K562 (cell line): ENCODE measurements around the gene ZNF462. TPM values are rescaled to one million over a fixed set of nuclear protein-coding genes. Genes with fewer than 3 reads are reported as not detected.

Source experiments
- ATAC-seq: fragments of 200-7000 bp; cut with Tn5 transposase; 3 replicates; pipeline ENCODE4 v1.9.1; 2020; ENCODE audit warnings: moderate library complexity
- BruUV-seq: library from RNA; stranded (reverse); fragments of 400-500 nt; replicated peaks from 2 replicates; lab custom pipeline; 2021; lab: Mats Ljungman, UMichigan
- CTCF ChIA-PET: fragments of 300-600 bp; formaldehyde crosslinking; extraction: SDS; loops from one replicate; lab custom pipeline; 2021; ENCODE audit warnings: low intra/inter-chr PET ratio; lab: Yijun Ruan, JAX
- POLR2A ChIA-PET: fragments of 300-600, 350-650 bp; sonication (Branson Sonifier 250); formaldehyde crosslinking; extraction: SDS; loops from one replicate; lab custom pipeline; 2021; ENCODE audit warnings: antibody characterized with exemption, inconsistent platforms; lab: Yijun Ruan, JAX
- DNase-seq, 4 experiments: peaks; one replicate each; pipeline versions ENCODE4 v3.0.0 to v3.0.0-alpha.2; 2011 to 2018; ENCODE audit warnings: low spot score in 3 of 4, mixed read lengths in 3 of 4; ENCODE audit errors: extremely low read depth in 1 of 4
- FAIRE-seq: peaks from 2 replicates; lab custom pipeline; 2011; peaks lifted over from hg19 to GRCh38; lab: Jason Lieb, UNC
- H2AFZ ChIP-seq: 2 replicates; pipeline ENCODE4 v1.6.0; 2011; ENCODE audit warnings: low read depth, low read length, control low read depth, inconsistent platforms
- H3K27ac ChIP-seq: fragments of 200-600 bp; 3 replicates; pipeline ENCODE4 v1.8.0; 2011; ENCODE audit warnings: low read depth, mild to moderate bottlenecking, control low read depth, inconsistent platforms, low read length, moderate library complexity, mixed read lengths; ENCODE audit errors: extremely low read depth
- H3K27me3 ChIP-seq, 2 experiments: fragments of 300-600 bp in 1 of 2; 2 replicates in 1 of 2; 3 replicates in 1 of 2; pipeline versions ENCODE4 v1.6.0 to v1.8.0; 2011; ENCODE audit warnings: inconsistent platforms in 2 of 2, low read length in 2 of 2, mild to moderate bottlenecking in 1 of 2, mixed read lengths in 1 of 2, moderate library complexity in 1 of 2; ENCODE audit not compliant: control insufficient read depth in 2 of 2, insufficient read depth in 2 of 2
- H3K36me3 ChIP-seq: fragments of 300-600 bp; 3 replicates; pipeline ENCODE4 v1.8.0; 2011; ENCODE audit warnings: mild to moderate bottlenecking, low read length, inconsistent platforms; ENCODE audit not compliant: control insufficient read depth, insufficient read depth
- H3K4me1 ChIP-seq, 2 experiments: fragments of 200-600 bp in 1 of 2; replicated peaks in 1 of 2; 2 replicates in 1 of 2; 3 replicates in 1 of 2; pipeline versions ENCODE4 v1.5.1 to v1.8.0; 2011; ENCODE audit warnings: inconsistent platforms in 2 of 2, low read length in 2 of 2, mild to moderate bottlenecking in 1 of 2, mixed read lengths in 1 of 2, moderate library complexity in 1 of 2; ENCODE audit not compliant: control insufficient read depth in 2 of 2, insufficient read depth in 2 of 2
- H3K4me2 ChIP-seq: 2 replicates; pipeline ENCODE4 v1.6.1; 2011; ENCODE audit warnings: low read length, control low read depth, inconsistent platforms, mixed read lengths; ENCODE audit not compliant: insufficient read depth
- H3K4me3 ChIP-seq: fragments of 200-600 bp; sonication (generic), shearing (Covaris generic); 2 replicates; pipeline ENCODE4 v1.5.1; 2016; ENCODE audit warnings: control low read depth, inconsistent platforms
- H3K79me2 ChIP-seq: fragments of 200-600 bp; 3 replicates; pipeline ENCODE4 v1.8.0; 2011; ENCODE audit warnings: low read length, inconsistent platforms; ENCODE audit not compliant: control insufficient read depth, insufficient read depth
- H3K9ac ChIP-seq, 2 experiments: 2 replicates each; pipeline versions ENCODE4 v1.6.0 to v1.6.1; 2011; ENCODE audit warnings: low read depth in 2 of 2, low read length in 2 of 2, control low read depth in 1 of 2, inconsistent platforms in 1 of 2, mild to moderate bottlenecking in 1 of 2, mixed read lengths in 1 of 2; ENCODE audit not compliant: insufficient read depth in 1 of 2
- H3K9me1 ChIP-seq: one replicate; pipeline ENCODE4 v1.6.0; 2011; ENCODE audit warnings: inconsistent platforms, mild to moderate bottlenecking, low read length, moderate library complexity; ENCODE audit not compliant: control insufficient read depth, insufficient read depth
- H3K9me3 ChIP-seq: replicated peaks from 2 replicates; pipeline ENCODE4 v1.5.1; 2011; ENCODE audit warnings: low read depth, low read length, inconsistent platforms; ENCODE audit not compliant: control insufficient read depth, insufficient read depth
- H4K20me1 ChIP-seq: replicated peaks from 2 replicates; pipeline ENCODE4 v1.6.1; 2011; ENCODE audit warnings: low read length, inconsistent platforms, mixed read lengths; ENCODE audit not compliant: control insufficient read depth, insufficient read depth
- AFF4 ChIP-seq: sonication (generic); formaldehyde crosslinking; IDR thresholded peaks from 2 replicates; pipeline ENCODE4 v1.8.0; 2023; ENCODE audit warnings: mild to moderate bottlenecking, missing genetic modification reagents
- ATF1 ChIP-seq, 2 experiments: fragments of 450-650 bp in 1 of 2; IDR thresholded peaks; 2 replicates each; pipeline ENCODE4 v1.6.1; 2016; ENCODE audit warnings: missing compliant biosample characterization in 1 of 2, missing genetic modification characterization in 1 of 2
- C11orf30 ChIP-seq: fragments of 450-650 bp; IDR thresholded peaks from 2 replicates; pipeline ENCODE4 v1.6.1; 2016; ENCODE audit warnings: low read depth, mild to moderate bottlenecking
- CCAR2 ChIP-seq: fragments of 200-400 bp; formaldehyde crosslinking; IDR thresholded peaks from 2 replicates; pipeline ENCODE4 v1.6.1; 2017; ENCODE audit warnings: mild to moderate bottlenecking, low read depth, low read length
- ERF ChIP-seq: fragments of 450-650 bp; formaldehyde crosslinking; IDR thresholded peaks from 2 replicates; pipeline ENCODE4 v1.4.0; 2020; ENCODE audit warnings: mild to moderate bottlenecking, mixed read lengths
- FIP1L1 ChIP-seq: fragments of 200-400 bp; formaldehyde crosslinking; IDR thresholded peaks from 2 replicates; pipeline ENCODE4 v1.6.1; 2018; ENCODE audit warnings: mild to moderate bottlenecking, low read depth, low read length; ENCODE audit not compliant: poor library complexity, severe bottlenecking
- FOSL1 ChIP-seq: fragments of 200-800 bp; sonication (Bioruptor generic); conservative IDR thresholded peaks from 2 replicates; pipeline ENCODE4 v1.6.1; 2016; ENCODE audit warnings: missing genetic modification characterization, missing compliant biosample characterization
- KLF13 ChIP-seq: fragments of 450-650 bp; IDR thresholded peaks from 2 replicates; pipeline ENCODE4 v1.6.1; 2016; ENCODE audit warnings: missing genetic modification characterization, low read depth, mild to moderate bottlenecking, missing compliant biosample characterization, moderate library complexity, borderline replicate concordance
- MBD1 ChIP-seq: fragments of 250-450 bp; sonication (Bioruptor Pico); IDR thresholded peaks from 2 replicates; pipeline ENCODE4 v1.8.0; 2022; ENCODE audit warnings: inconsistent platforms
- MXI1 ChIP-seq: IDR thresholded peaks from 2 replicates; pipeline ENCODE4 v1.6.1; 2011; ENCODE audit warnings: low read depth, mild to moderate bottlenecking, improper control_type of control experiment, low read length
- NCOA4 ChIP-seq: fragments of 450-650 bp; IDR thresholded peaks from 2 replicates; pipeline ENCODE4 v1.6.1; 2018; ENCODE audit warnings: mild to moderate bottlenecking; ENCODE audit not compliant: partially characterized antibody
- ZFP30 ChIP-seq: fragments of 250-450 bp; sonication (Bioruptor Pico); IDR thresholded peaks from 2 replicates; pipeline ENCODE4 v1.8.0; 2022; ENCODE audit warnings: moderate library complexity, mild to moderate bottlenecking, inconsistent platforms, borderline replicate concordance
- ZNF316 ChIP-seq: fragments of 450-650 bp; IDR thresholded peaks from 2 replicates; pipeline ENCODE4 v1.6.1; 2016
- WGBS: fragments of 100-300 bp; shearing (Covaris generic); methylation state at CpG from one replicate; pipeline ENCODE4 v1.1.6; 2016; ENCODE audit warnings: low coverage, mixed read lengths; ENCODE audit not compliant: insufficient coverage; ENCODE audit errors: missing lambda C conversion rate; 5-methylcytosine and 5-hydroxymethylcytosine counted together
- in situ Hi-C: fragments of 300-500 bp; cut with MboI; formaldehyde crosslinking; loops from 4 replicates; pipeline ENCODE4 v1.15.0; 2018; ENCODE audit warnings: inconsistent platforms, mixed read lengths
- intact Hi-C: fragments of 100-400 bp; cut with micrococcal nuclease; formaldehyde crosslinking; loops from 2 replicates; pipeline ENCODE4 v1.14.2; 2022
- polyA plus RNA-seq, 8 experiments: library from polyadenylated mRNA; depleted of rRNA in 4 of 8; stranded (reverse) in 5 of 8; unstranded in 3 of 8; fragments of >200 nt; fragmentation: Nextera tagmentation in 2 of 8; fragmentation: Illumina TruSeq in 1 of 8; extraction: Ambion mirVana in 2 of 8; extraction: Trizol in 1 of 8; gene quantifications; 2 replicates each; pipeline versions ENCODE4 v1.2.1 to v1.2.3, GENCODE V29; 2011 to 2014; ENCODE audit warnings: inconsistent platforms in 1 of 8, missing spikeins in 1 of 8
- total RNA-seq, 7 experiments: library from RNA; depleted of rRNA in 6 of 7; stranded (reverse); fragments of >200 nt in 6 of 7; fragmentation: Illumina TruSeq in 2 of 7; extraction: Trizol in 2 of 7; gene quantifications; 2 replicates each; pipeline versions ENCODE4 v1.2.1 to v1.2.3, GENCODE V29; 2011 to 2021; ENCODE audit warnings: low replicate concordance in 1 of 7

ZNF462 gene
- total and polyA plus RNA-seq, 9 of the 15 experiments (the other 6 are each of a cell fraction or from before 2014, with no cell fraction given): 0.20 TPM; not detected in 8

- POLR2A ChIA-PET: no interaction called here
- Histone ChIP-seq H3K4me3 (no peak overlapping the region), H3K36me3 (no peaks in the 10 kb centered on the region), H3K79me2 (no peaks in the 10 kb centered on the region), H3K9me1 (no peaks in the 10 kb centered on the region), H2AFZ (no peak overlapping the region), H3K9me3 (0 out of 2 replicates have a peak, but pooled peaks cover 3% of the 10 kb centered on the region)
- 0% methylated on average over 2 of the region's 2 CpGs for WGBS
- DNase-seq (no peak), ATAC-seq (no peak), FAIRE-seq (no peak)
- BruUV-seq: no TSS peak
- no peak for TF ChIP-seq FIP1L1
- TF ChIP-seq MXI1: no peak
- TF ChIP-seq CCAR2: no peak
- no peak for TF ChIP-seq ZFP30 (CRISPR knock-in tag)
- peak; percentile 61; the same call in 1 of the 2 replicates for TF ChIP-seq ZNF316
- no peak for TF ChIP-seq KLF13 (tag)
- TF ChIP-seq FOSL1 (tag): no peak
- peak; percentile 23; the same call in 1 of the 2 replicates for TF ChIP-seq C11orf30
- no peak for TF ChIP-seq MBD1 (CRISPR knock-in tag)
- no peak for TF ChIP-seq AFF4
- no peak for TF ChIP-seq ERF
- no peak for TF ChIP-seq ATF1 (CRISPR knock-in tag; IDR thresholded peaks at IDR 0.05)
- TF ChIP-seq ATF1 (tag; IDR thresholded peaks at IDR 0.05): no peak
- no peak for TF ChIP-seq NCOA4
- TF ChIP-seq, all 486 proteins: peak for 2
- CTCF ChIA-PET: no interaction called here
- intact Hi-C loops: no loop called here
- no peaks in the 10 kb centered on the region for H3K4me1 ChIP-seq
- no peaks in the 10 kb centered on the region for H4K20me1 ChIP-seq
- no peaks in the 10 kb centered on the region for H3K27me3 ChIP-seq
- in situ Hi-C loops: no loop called here
- H3K9ac ChIP-seq: no peak overlapping the region
- no peak overlapping the region for H3K27ac ChIP-seq
- no peak overlapping the region for H3K4me2 ChIP-seq
Measured at GRCh38 chr9:106835840-106836239, 27.1 kb upstream of the ZNF462 start.
